HEK293 (cell line): ENCODE data around the gene RHOT1.

ENCODE experiments used
- CTCF ChIA-PET: fragments of 350-600 bp; formaldehyde crosslinking; extraction: SDS; loops from one replicate; lab custom pipeline; 2021; ENCODE audit warnings: antibody characterized with exemption; lab: Yijun Ruan, JAX
- POLR2A ChIA-PET: fragments of 300-600 bp; formaldehyde crosslinking; extraction: SDS; loops from one replicate; lab custom pipeline; 2020; ENCODE audit warnings: antibody characterized with exemption, inconsistent platforms; lab: Yijun Ruan, JAX
- H3K27ac ChIP-seq: fragments of 200-500 bp; sonication (Bioruptor generic); 2 replicates; pipeline ENCODE4 v1.5.1; 2014; ENCODE audit warnings: low read depth, low read length, control low read depth, inconsistent platforms; ENCODE audit errors: extremely low read depth
- H3K36me3 ChIP-seq, 2 experiments: fragments of 200-500 bp in 1 of 2; sonication (Bioruptor generic) in 1 of 2; 1 replicate in 1 of 2; 2 replicates in 1 of 2; pipeline ENCODE4 v1.5.1; 2014 to 2017; ENCODE audit warnings: inconsistent platforms in 2 of 2, low read length in 2 of 2; ENCODE audit not compliant: control insufficient read depth in 2 of 2, insufficient read depth in 1 of 2
- H3K4me1 ChIP-seq: fragments of 200-500 bp; sonication (Bioruptor generic); 2 replicates; pipeline ENCODE4 v1.5.1; 2014; ENCODE audit warnings: mild to moderate bottlenecking, low read length, inconsistent platforms; ENCODE audit not compliant: control insufficient read depth, insufficient read depth
- H3K4me3 ChIP-seq: 2 replicates; pipeline ENCODE4 v1.5.1; 2011; ENCODE audit warnings: low read depth, mild to moderate bottlenecking, control low read depth, low read length, moderate library complexity
- H3K9me3 ChIP-seq: fragments of 200-500 bp; sonication (Bioruptor generic); 2 replicates; pipeline ENCODE4 v1.5.1; 2014; ENCODE audit warnings: low read depth, low read length, inconsistent platforms; ENCODE audit not compliant: control insufficient read depth, insufficient read depth
- PRDM1 ChIP-seq: fragments of 450-650 bp; formaldehyde crosslinking; IDR thresholded peaks from 2 replicates; pipeline ENCODE4; 2016; ENCODE audit warnings: missing biosample characterization, missing genetic modification characterization
- SCRT1 ChIP-seq: fragments of 450-650 bp; formaldehyde crosslinking; IDR thresholded peaks from 2 replicates; pipeline ENCODE4 v1.5.1; 2016; ENCODE audit warnings: missing biosample characterization, missing genetic modification characterization, borderline replicate concordance
- SETDB1 ChIP-seq: IDR thresholded peaks from one replicate; pipeline ENCODE4 v1.6.1; 2017; ENCODE audit warnings: mild to moderate bottlenecking, low read length, moderate library complexity, mixed read lengths; ENCODE audit not compliant: insufficient read length
- ZNF175 ChIP-seq: fragments of 450-650 bp; formaldehyde crosslinking; IDR thresholded peaks from 2 replicates; pipeline ENCODE4 v1.5.1; 2016; ENCODE audit warnings: missing biosample characterization, missing genetic modification characterization
- ZNF202 ChIP-seq: fragments of 450-650 bp; formaldehyde crosslinking; IDR thresholded peaks from 2 replicates; pipeline ENCODE4 v1.5.1; 2016; ENCODE audit warnings: missing biosample characterization, missing genetic modification characterization, borderline replicate concordance
- ZNF529 ChIP-seq: fragments of 450-650 bp; formaldehyde crosslinking; IDR thresholded peaks from 2 replicates; pipeline ENCODE4 v1.5.1; 2017; ENCODE audit warnings: missing genetic modification characterization, missing biosample characterization; ENCODE audit not compliant: insufficient replicate concordance
- ZNF654 ChIP-seq: fragments of 450-650 bp; formaldehyde crosslinking; IDR thresholded peaks from 2 replicates; pipeline ENCODE4 v1.5.1; 2016; ENCODE audit warnings: low read depth, missing biosample characterization, missing genetic modification characterization
- ZNF660 ChIP-seq: fragments of 450-650 bp; IDR thresholded peaks from 2 replicates; pipeline ENCODE4 v1.5.1; 2018; ENCODE audit warnings: missing biosample characterization, mild to moderate bottlenecking, missing genetic modification characterization
- ZNF830 ChIP-seq: fragments of 450-650 bp; IDR thresholded peaks from 2 replicates; pipeline ENCODE4 v1.5.0; 2018; ENCODE audit warnings: missing biosample characterization, missing genetic modification characterization, low read depth, mild to moderate bottlenecking, moderate library complexity
- TF ChIP-seq, protein P1 (sequence below): fragments of 450-650 bp; formaldehyde crosslinking; IDR thresholded peaks from 2 replicates; pipeline ENCODE4 v1.5.1; 2017; ENCODE audit warnings: missing biosample characterization, missing genetic modification characterization
- TF ChIP-seq, protein P2 (sequence below): fragments of 450-650 bp; formaldehyde crosslinking; IDR thresholded peaks from 2 replicates; pipeline ENCODE4 v1.5.1; 2017; ENCODE audit warnings: missing biosample characterization, missing genetic modification characterization
- TF ChIP-seq, protein P3 (sequence below): fragments of 450-650 bp; formaldehyde crosslinking; IDR thresholded peaks from 2 replicates; pipeline ENCODE4 v1.5.0; 2017; ENCODE audit warnings: missing biosample characterization, missing genetic modification characterization, borderline replicate concordance
- TF ChIP-seq, protein P4 (sequence below): fragments of 450-650 bp; formaldehyde crosslinking; IDR thresholded peaks from 2 replicates; pipeline ENCODE4 v1.5.1; 2016; ENCODE audit warnings: missing biosample characterization, missing genetic modification characterization

RHOT1 gene

DNA sequence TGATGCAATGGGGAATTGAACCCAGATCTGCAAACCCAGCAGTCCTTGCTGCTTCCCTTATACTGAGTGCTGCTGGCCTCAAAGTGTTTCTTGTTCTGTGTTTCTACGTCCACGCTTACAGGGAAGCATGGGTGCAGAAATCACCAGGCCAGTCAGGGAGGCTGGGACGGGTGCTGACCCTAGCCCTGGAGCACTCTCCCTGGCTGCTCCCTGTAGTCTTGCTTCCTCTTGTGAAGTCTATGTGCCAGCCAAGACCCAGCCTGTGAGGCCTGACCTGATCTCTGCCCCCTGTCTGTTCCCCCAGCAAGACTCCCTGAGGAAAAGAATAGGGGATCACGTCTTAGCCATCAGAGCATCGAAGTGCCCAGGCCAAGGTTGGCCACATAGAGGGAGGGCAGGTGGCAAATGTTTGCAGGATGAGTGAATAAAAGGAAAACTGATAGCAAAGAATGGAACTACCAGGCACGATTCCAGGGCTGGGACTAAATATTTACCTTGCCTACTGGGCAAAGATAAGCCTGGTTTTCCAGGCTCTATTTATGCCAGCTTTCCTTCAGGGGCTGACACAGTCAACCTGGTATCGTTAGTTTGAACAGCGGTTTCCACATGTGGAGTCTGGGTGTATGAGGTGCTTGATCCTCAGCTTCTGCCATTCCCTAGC is 41.2 kb upstream of the RHOT1 start:
- ChIA-PET CTCF (interaction anchor here (0.8 to 2.0 kb wide), 2 partner anchors 10 to 12 kb away, joined by 4 to 7 read pairs; no protein-coding TSS in a partner anchor), POLR2A (no interaction called here)
- Histone ChIP-seq H3K4me3 (no peak overlapping the region), H3K4me1 (no peaks in the 10 kb centered on the region), H3K27ac (no peak overlapping the region), H3K36me3 (no peaks in the 10 kb centered on the region), H3K9me3 (no peaks in the 10 kb centered on the region)
- TF ChIP-seq SETDB1 (no peak), ZNF830 (tag by site-specific recombination) (no peak), ZNF529 (no peak), ZNF654 (no peak), ZNF660 (no peak)
- TF ChIP-seq, protein P1, sequence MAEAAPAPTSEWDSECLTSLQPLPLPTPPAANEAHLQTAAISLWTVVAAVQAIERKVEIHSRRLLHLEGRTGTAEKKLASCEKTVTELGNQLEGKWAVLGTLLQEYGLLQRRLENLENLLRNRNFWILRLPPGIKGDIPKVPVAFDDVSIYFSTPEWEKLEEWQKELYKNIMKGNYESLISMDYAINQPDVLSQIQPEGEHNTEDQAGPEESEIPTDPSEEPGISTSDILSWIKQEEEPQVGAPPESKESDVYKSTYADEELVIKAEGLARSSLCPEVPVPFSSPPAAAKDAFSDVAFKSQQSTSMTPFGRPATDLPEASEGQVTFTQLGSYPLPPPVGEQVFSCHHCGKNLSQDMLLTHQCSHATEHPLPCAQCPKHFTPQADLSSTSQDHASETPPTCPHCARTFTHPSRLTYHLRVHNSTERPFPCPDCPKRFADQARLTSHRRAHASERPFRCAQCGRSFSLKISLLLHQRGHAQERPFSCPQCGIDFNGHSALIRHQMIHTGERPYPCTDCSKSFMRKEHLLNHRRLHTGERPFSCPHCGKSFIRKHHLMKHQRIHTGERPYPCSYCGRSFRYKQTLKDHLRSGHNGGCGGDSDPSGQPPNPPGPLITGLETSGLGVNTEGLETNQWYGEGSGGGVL (tag by site-specific recombination), result no peak
- TF ChIP-seq, protein P2, sequence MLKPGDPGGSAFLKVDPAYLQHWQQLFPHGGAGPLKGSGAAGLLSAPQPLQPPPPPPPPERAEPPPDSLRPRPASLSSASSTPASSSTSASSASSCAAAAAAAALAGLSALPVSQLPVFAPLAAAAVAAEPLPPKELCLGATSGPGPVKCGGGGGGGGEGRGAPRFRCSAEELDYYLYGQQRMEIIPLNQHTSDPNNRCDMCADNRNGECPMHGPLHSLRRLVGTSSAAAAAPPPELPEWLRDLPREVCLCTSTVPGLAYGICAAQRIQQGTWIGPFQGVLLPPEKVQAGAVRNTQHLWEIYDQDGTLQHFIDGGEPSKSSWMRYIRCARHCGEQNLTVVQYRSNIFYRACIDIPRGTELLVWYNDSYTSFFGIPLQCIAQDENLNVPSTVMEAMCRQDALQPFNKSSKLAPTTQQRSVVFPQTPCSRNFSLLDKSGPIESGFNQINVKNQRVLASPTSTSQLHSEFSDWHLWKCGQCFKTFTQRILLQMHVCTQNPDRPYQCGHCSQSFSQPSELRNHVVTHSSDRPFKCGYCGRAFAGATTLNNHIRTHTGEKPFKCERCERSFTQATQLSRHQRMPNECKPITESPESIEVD (tag by site-specific recombination), result no peak
- TF ChIP-seq, protein P3, sequence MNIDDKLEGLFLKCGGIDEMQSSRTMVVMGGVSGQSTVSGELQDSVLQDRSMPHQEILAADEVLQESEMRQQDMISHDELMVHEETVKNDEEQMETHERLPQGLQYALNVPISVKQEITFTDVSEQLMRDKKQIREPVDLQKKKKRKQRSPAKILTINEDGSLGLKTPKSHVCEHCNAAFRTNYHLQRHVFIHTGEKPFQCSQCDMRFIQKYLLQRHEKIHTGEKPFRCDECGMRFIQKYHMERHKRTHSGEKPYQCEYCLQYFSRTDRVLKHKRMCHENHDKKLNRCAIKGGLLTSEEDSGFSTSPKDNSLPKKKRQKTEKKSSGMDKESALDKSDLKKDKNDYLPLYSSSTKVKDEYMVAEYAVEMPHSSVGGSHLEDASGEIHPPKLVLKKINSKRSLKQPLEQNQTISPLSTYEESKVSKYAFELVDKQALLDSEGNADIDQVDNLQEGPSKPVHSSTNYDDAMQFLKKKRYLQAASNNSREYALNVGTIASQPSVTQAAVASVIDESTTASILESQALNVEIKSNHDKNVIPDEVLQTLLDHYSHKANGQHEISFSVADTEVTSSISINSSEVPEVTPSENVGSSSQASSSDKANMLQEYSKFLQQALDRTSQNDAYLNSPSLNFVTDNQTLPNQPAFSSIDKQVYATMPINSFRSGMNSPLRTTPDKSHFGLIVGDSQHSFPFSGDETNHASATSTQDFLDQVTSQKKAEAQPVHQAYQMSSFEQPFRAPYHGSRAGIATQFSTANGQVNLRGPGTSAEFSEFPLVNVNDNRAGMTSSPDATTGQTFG (tag by site-specific recombination), result no peak

DNA sequence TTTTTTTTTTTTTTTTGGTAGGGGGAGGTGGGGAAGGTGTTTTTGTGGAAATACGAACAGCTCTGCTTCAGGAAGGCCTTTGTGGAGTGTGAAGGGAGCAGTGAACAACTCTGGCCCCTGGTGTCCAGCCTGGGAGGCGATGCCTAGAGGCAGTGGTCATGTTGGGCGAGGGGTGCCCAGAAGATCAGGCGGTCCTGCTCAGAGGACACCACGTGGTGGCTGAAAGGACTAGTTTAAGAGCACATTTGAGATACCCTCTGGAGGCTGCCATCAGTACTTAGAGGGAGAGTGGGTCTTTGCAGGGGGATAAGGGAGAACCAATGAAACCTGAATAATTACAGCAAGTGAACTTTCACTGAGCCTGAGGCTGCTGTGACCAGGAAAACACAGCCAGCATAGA is 40.1 kb upstream of the RHOT1 start:
- CTCF ChIA-PET, result interaction anchor here (0.7 kb wide), 2 partner anchors 8 to 95 kb away, joined by 3 read pairs; partner anchors contain the start of gene LRRC37B
- H3K4me1 ChIP-seq, result no peaks in the 10 kb centered on the region
- no peak overlapping the region for H3K4me3 ChIP-seq
- no peaks in the 10 kb centered on the region for H3K36me3 ChIP-seq
- H3K9me3 ChIP-seq, result no peaks in the 10 kb centered on the region
- POLR2A ChIA-PET, result interaction anchor here (0.6 to 1.0 kb wide), 2 partner anchors 9 to 327 kb away, joined by 3 to 5 read pairs; no protein-coding TSS in a partner anchor
- TF ChIP-seq ZNF202 (tag by site-specific recombination) (no peak), PRDM1 (tag by site-specific recombination) (peak; percentile 47; the same call in 1 of the 2 replicates), ZNF175 (no peak)
- H3K27ac ChIP-seq, result no peak overlapping the region

DNA sequence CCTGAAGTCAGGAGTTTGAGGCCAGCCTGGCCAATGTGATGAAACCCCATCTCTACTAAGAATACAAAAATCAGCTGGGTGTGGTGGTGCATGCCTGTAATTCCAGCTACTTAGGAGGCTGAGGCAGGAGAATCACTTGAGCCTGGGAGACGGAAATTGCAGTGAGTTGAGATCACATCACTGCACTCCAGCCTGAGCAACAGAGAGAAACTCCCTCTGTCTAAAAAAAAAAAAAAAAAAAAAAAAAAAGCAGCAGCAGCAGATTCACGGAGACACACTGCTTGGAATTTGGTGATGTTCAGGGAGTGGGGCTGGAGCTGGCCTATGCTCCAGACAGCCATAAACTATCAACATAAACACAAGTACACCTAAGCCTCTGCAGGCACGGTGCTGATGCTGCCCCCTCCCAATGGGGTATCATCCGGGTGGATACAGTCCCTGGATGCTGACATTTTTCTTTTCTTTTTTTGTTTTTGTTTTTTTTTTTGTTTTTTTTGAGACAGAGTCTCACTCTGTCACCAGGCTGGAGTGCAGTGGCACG is 39.6 kb upstream of the RHOT1 start:
- no peak for TF ChIP-seq SCRT1 (tag by site-specific recombination)
- TF ChIP-seq, protein P4, sequence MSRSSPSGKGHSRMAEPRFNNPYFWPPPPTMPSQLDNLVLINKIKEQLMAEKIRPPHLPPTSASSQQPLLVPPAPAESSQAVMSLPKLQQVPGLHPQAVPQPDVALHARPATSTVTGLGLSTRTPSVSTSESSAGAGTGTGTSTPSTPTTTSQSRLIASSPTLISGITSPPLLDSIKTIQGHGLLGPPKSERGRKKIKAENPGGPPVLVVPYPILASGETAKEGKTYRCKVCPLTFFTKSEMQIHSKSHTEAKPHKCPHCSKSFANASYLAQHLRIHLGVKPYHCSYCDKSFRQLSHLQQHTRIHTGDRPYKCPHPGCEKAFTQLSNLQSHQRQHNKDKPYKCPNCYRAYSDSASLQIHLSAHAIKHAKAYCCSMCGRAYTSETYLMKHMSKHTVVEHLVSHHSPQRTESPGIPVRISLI (tag by site-specific recombination), result peak; percentile 48; the same call in 1 of the 2 replicates
- TF ChIP-seq, all 188 proteins: peak for 1
- ChIA-PET POLR2A (interaction anchor here (0.6 to 1.0 kb wide), 2 partner anchors 9 to 328 kb away, joined by 3 to 5 read pairs; no protein-coding TSS in a partner anchor), CTCF (interaction anchor here (0.6 kb wide), 1 partner anchor 8 kb away, joined by 3 read pairs; no protein-coding TSS in a partner anchor)
- Histone ChIP-seq H3K36me3 (no peaks in the 10 kb centered on the region), H3K4me1 (no peaks in the 10 kb centered on the region), H3K27ac (no peak overlapping the region), H3K9me3 (no peaks in the 10 kb centered on the region), H3K4me3 (no peak overlapping the region)
